ENCODE results near the gene ULK1.
A peak's percentile ranks its signal among the peaks of the same experiment; 100 is the strongest.

Gene ULK1

GRCh38 chr12:131919366-131920156 lies 25.1 kb downstream of the ULK1 start:
- DNase-seq (ENCODE audit: low read depth, low spot score), result no peak

GRCh38 chr12:131920157-131920508 lies 25.7 kb downstream of the ULK1 start:
- no peak for DNase-seq (ENCODE audit: low read depth, low spot score)

- DNase-seq (ENCODE audit: low read depth, low spot score), result no peak
Observed at GRCh38 chr12:131920902-131921840, 26.7 kb downstream of the ULK1 start.

DNA sequence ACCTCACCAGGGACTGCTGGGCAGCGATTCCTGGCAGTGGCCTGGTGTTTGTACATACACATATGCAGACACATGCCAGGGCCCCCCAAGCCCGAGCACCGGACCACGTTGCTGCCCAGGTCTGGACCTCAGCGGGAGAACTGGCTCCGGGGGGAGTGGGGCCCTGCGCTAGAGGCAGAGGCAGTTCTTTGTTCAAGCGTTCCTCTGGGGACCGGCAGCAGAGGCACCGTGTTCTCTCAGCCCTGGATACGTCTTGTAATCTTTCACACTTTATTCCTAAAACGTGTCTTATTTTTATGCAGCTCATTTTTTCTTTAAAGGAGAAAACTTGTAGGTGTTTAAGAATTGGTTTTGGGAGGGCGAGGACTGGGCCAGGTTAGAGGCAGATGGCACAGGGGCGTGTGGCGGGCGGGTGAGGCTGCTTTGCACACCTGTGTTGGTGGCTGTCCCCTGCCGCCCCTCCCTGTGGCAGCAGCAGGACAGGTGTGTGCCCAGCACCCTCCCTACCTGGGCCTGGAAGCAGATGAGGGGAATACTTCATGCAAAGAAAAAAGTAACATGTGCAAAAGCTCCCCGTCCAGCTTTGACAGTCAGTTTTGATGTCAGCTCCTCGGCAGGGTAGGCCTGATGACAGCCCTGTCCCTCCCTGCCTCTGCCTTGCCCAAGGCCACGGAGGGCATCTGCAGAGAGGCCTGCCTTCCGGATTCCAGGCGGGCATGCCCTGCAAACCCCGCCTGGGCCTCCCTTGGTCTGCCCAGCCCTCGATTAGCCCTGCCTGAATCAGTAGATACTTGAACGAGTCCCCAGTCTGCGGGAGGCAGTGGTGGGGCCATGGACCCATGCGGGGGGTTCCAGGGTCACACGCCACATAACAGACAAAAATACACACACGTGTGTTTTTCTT lies 27.7 kb downstream of the ULK1 start:
- no peak for DNase-seq (ENCODE audit: low read depth, low spot score)

GRCh38 chr12:131922772-131923171 lies 28.4 kb downstream of the ULK1 start:
- no peak for DNase-seq (ENCODE audit: low read depth, low spot score)

GRCh38 chr12:131923260-131923659 lies 28.8 kb downstream of the ULK1 start:
- no peak for DNase-seq (ENCODE audit: low read depth, low spot score)

- no peak for DNase-seq (ENCODE audit: low read depth, low spot score)
Observed at GRCh38 chr12:131927110-131928079, 33.0 kb downstream of the ULK1 start.

- no peak for DNase-seq (ENCODE audit: low read depth, low spot score)
Observed at GRCh38 chr12:131928080-131928710, 33.8 kb downstream of the ULK1 start.

- peak; percentile 72 for DNase-seq (ENCODE audit: low read depth, low spot score)
Observed at GRCh38 chr12:131928711-131929580, 34.5 kb downstream of the ULK1 start, which contains the start of gene PUS1. PUS1 (plus strand) TSS chr12:131929276; CDS start chr12:131929723, 447 bp downstream.

DNA sequence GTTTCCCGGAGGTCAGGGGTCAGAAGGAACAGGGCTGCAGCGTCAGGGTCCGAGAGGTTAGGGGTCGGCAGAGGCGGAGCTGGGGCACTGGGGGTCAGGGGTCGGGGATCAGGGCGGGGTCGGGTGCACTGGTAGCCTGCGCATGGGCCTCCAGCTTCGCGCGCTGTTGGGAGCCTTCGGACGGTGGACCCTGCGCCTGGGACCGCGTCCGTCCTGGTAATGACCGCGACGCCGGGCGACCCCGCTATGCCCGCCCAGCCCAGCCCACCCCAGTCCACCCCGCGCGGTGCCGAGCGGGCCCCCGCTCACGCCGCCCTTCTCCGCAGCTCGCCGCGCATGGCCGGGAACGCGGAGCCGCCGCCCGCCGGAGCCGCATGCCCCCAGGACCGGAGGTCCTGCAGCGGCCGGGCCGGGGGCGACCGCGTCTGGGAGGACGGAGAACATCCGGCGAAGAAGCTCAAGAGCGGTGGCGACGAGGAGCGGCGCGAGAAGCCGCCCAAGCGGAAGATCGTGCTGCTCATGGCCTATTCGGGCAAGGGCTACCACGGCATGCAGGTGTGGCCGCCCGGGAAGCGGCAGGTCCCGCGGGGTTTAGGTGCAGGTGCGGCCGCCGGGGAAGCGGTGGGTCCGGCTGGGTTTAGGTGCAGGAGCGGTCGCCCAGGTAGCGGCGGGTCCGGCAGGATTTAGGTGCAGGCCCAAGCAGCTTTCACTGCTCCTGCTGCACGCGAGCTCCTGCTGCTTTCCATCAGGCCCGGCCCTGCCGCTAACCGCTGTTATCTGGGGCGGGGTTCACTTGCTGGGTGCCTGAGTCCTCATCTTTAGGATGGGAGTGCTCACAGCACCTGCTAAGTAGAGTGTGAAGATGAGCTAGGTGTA lies 35.4 kb downstream of the ULK1 start:
- DNase-seq (ENCODE audit: low read depth, low spot score), result no peak

DNA sequence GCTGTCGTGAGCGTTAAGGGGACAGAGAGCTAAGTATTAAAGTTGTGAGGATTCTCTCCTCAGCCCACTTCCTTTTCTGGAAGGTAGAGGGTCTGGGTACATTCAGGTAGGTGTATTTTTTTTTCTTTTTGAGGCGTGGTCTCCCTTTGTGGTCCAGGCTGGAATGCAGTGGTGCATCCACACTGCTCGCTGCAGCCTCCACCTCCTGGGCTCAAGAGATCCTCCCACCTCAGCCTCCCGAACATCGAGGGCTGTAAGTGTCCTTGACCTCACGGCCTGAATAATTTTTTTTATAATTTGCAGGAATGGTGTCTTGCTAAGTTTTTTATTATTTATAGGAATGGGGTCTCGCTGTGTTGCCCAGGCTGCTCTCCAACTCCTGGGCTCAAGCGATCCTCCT lies 36.1 kb downstream of the ULK1 start:
- no peak for DNase-seq (ENCODE audit: low read depth, low spot score)

DNA sequence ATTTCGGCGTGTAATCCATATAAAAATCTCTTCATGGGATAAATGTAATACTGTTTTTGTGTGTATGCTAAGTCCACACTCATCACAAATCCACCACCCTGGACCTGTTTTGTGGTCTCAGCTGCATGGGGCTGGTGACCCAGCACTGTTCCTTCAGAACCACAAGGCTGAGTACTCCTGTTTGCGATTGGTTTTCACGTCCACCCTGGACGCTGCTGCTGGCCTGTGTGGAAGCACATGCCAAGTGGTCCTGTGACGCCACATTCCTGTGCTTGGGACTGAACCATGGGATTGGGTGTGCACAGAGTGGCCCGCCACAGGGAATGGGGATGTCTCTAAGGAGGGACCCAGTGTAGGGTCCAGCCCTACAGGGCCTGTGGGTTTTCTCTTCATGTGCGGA lies 39.0 kb downstream of the ULK1 start:
- DNase-seq (ENCODE audit: low read depth, low spot score), result no peak

DNA sequence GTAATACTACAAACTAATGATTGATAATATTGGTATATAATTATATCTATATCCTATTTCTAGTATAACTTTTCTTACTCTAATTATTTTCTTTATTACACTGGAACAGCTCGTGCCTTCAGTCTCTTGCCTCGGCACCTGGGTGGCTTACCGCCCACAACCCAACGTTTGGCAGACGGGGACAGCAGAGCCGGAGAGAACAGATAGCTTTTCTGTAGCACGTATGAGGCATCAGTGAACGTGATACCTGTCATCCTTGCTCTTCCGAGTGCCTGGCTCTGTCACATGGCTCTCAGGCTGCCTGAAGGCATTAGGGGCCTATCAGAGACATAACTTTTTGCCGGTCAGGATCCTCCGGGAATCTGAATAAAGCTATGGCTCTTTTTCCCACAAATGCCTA lies 40.1 kb downstream of the ULK1 start:
- no peak for DNase-seq (ENCODE audit: low read depth, low spot score)

- DNase-seq (ENCODE audit: low read depth, low spot score), result no peak
Observed at GRCh38 chr12:131938082-131938481, 43.7 kb downstream of the ULK1 start.

DNA sequence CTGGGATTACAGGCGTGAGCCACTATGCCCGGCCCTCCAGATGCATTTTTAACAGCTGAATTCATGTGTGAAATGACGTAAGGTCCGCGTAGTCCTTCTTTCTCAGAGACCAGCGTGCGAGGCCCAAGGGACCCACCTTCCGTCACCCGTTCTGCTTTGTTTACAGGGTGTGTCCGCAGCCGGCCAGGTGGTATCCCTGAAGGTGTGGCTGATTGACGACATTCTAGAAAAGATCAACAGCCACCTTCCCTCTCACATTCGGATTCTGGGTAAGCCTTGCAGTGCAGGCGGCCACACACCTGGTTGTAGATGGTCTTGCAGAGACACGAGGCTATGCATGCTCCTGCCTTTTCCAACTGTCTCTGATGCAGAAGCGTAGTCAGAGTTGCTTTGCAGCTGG lies 44.6 kb downstream of the ULK1 start:
- no peak for DNase-seq (ENCODE audit: low read depth, low spot score)

GRCh38 chr12:131940141-131940547 lies 45.7 kb downstream of the ULK1 start:
- DNase-seq (ENCODE audit: low read depth, low spot score), result no peak

DNA sequence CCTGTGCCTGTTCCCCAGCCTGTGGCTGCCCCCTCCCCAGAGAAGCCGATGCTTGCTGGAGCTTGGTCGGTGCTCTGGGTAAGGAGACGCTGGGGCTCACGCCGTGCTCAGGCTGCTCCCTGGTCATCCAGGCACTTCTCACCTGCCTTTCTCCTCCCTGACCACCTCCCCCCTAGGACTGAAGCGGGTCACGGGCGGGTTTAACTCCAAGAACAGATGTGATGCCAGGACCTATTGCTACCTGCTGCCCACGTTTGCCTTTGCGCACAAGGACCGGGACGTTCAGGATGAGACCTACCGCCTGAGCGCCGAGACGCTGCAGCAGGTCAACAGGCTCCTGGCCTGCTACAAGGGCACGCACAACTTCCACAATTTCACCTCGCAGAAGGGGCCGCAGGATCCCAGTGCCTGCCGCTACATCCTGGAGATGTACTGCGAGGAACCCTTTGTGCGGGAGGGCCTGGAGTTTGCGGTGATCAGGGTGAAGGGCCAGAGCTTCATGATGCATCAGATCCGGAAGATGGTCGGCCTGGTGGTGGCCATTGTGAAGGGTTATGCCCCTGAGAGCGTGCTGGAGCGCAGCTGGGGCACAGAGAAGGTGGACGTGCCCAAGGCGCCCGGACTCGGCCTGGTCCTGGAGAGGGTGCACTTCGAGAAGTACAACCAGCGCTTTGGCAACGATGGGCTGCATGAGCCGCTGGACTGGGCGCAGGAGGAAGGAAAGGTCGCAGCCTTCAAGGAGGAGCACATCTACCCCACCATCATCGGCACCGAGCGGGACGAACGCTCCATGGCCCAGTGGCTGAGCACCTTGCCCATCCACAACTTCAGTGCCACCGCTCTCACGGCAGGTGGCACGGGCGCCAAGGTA lies 46.9 kb downstream of the ULK1 start:
- no peak for DNase-seq (ENCODE audit: low read depth, low spot score)

Measured in iPS DF 19.7 (cell line).